Stimulated activated CD4-positive, alpha-beta T cell treated with anti-CD3 and anti-CD28 coated beads, Interleukin-12 subunit alpha, Interleukin-12 subunit beta, amount 100 ng/mL, for 24 hours (primary cell): ENCODE data around the gene ZBTB46.

Source experiments
- DNase-seq, 2 experiments: peaks; one replicate each; pipeline ENCODE4 v3.0.0-alpha.2; 2020; ENCODE audit warnings: low read depth in 2 of 2

ZBTB46 gene

DNA sequence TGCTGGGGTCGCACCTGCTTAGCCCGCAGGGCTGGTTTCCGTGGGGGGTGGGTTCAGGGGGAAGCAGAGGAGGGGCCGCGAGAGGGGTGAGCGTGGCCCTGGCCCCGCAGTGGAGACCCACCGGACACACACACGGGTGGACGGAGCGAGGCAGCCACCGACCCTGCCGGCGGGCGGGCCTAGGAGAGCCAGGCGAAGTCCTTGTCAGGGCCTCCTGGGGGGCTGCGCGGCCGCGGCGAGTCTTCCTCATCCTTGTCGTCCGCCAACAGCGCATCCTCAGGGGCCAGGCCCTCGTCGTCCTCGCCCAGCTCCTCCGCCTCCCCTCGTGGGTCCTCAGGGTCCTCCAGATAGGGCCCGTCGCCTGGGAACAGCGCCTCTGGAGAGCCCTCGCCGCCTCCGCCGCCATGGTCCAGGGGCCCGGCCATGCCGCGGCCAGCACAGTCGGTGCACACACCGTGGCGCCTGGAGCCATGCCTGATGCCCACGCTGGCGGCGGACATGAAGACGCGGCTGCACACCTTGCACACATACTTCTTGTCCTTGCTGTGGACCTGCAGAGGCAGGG, 84.2 kb downstream of the ZBTB46 start:
- DNase-seq, result no peak

DNA sequence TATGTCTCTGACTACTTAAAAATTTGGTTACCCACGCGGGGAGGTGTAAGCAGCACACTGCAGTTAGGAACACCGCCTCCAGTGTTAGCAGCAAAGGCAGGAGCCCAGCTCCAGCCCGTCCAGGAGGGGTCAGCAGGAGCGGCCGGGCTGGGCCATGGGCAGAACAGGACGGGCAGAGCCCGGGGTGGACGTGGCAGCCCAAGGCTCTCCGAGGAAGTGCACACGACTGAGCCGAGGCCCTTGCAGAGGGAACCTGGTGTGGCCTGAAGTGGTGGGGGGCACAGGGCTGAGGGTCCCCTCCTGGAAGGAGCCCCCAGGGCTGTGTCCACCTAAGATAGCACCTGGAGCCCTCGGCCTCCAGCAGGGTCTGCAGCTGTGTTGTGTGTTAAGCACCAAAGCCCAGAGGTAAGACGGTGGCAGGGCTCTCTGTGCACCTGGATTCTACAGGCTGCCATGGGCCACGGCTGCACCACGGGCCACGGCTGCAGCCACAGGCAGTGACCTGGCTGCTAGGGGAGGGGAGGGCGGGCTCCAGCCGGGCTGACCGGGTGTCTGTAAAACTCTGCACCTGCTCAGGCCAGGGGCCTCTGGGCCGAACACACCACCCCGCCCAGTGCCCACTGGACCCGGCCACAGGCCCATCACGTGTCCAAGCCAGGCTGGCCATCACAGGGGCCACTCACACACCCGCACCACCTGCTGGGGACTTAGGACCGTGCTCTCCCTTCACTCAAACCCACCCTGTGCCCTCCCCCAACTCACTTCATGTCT, 84.9 kb downstream of the ZBTB46 start:
- no peak for DNase-seq

DNA sequence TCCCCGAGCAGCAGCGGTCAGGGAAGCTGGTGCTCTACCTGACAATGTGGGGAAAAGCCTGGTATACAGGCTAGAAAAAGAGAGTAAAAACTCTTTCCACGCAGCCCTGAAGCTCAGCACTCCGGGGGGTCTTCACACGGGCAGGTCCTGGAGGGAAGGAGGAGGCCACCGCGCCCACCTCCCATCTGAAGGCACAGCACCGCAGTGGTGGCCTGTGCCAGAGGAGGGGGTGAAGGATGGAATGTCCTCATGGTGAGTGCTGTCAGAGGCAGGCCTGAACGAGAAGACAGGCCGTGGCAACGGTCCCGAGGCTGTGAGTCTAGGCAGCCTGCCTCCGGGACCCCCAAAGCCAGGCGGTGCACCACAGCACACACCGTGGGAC, 85.6 kb downstream of the ZBTB46 start:
- no peak for DNase-seq

DNA sequence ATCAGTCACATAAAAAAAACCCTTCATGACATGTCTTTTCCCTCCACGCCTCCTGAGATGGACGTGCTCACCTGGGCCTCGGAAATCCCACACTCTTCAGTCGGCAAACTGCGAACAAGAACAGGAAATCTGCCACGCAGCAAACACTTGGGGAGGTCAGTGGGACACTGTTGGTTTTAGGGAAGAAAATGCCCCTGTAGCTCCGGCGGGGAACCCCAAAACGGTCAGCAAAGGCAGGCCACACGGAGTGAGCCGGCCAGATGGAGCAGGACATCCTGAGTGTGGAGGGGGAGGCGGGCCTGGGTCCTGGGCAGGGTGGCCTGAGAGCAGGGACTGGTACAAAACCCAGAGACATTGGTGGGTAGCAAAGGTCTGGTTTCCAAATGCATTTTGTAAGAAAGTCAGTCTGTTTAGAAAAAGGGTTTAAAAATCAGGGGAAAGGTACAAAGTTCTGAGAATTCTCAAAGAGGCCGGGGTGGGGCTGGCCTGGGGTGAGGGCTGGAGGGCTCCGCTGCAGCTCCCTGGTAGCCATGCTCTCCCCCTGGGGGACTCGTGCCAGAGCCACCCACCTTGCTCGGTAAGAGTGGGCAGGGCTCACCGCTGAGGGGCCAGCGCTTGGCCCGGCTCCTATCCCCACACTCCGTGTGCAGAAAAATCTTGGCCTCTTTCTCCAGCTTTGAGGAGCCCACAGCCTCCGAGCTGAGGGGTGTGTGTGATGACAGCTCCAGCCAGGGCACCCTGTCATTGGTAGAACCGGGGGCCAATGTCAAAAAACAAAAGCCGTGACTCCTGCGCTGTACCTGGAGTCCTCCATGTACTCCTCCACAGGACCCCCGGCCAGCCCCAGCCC, 86.3 kb downstream of the ZBTB46 start:
- DNase-seq, result no peak

DNA sequence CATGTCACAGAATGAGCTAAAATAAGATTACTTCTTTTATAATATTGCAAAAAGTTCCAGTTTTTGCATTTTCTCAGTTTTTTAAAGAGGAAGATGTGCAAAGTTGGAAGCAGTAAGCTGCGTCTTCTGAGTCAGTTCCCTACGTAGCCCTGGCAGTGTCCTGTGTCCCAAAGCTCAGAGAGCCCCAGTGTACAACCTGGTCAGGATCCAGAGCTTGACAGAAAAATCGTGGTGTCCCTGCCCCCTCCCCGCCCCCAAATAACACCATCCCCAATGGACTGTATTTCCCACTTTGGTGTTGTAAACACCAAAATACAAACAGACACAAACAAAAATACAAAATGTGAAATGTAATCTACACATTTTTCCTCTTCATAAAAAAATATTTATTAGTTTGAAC, 86.9 kb downstream of the ZBTB46 start:
- DNase-seq, result no peak

DNA sequence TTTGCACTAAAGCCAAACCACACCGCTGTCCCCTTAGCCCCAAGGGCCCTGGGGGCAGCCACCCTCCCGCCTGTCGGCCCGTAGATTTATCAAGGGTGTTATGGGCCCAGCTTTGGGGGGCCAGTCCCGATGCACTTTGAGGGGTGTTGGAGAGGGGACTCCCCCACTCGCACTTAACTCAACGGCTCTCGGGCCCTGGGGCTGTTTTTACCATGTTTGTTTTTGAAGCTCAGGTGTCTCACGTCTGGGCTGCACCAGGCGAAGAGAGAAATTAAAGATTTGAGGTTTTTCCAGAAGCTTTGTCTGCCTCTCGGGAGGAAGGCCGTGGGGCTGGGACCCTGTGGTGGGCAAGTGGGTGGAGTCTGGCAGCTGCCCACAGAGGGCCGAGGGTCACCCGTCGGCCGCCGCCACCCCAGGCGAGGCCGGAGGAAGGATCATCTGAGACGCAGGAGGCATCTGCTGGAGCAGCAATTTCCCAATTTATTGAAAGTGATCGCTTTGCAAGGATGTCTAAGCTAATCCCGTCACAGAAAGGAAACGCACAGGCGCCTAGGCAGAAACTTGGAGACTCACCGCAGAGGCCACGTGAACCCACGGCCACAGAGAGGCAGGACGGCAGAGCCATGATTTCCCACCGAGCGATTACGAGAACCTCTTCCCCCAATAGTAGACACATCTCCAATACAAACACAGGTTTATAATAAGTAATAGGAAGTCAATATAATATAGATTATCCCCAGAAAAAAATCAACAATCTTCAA, 87.7 kb downstream of the ZBTB46 start:
- no peak for DNase-seq

DNA sequence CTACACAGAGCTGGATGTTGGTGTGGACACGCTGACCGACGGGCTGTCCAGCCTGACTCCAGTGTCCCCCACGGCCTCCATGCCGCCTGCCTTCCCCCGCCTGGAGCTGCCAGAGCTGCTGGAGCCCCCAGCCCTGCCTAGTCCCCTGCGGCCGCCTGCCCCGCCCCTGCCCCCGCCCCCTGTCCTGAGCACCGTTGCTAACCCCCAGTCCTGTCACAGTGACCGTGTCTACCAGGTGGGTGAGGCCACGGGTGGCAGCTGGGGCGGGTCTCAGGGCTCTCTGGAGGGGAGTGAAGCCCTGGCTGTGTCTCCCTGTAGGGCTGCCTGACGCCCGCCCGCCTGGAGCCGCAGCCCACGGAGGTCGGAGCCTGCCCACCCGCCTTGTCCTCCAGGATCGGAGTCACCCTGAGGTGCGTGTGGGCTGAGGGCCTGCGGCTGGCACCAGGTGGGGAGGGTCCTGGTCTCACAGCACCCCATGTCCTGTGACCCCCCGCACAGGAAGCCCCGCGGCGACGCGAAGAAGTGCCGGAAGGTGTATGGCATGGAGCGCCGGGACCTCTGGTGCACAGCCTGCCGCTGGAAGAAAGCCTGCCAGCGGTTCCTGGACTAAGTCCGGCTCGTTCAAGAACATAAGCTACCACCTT, 88.6 kb downstream of the ZBTB46 start:
- no peak for DNase-seq

DNA sequence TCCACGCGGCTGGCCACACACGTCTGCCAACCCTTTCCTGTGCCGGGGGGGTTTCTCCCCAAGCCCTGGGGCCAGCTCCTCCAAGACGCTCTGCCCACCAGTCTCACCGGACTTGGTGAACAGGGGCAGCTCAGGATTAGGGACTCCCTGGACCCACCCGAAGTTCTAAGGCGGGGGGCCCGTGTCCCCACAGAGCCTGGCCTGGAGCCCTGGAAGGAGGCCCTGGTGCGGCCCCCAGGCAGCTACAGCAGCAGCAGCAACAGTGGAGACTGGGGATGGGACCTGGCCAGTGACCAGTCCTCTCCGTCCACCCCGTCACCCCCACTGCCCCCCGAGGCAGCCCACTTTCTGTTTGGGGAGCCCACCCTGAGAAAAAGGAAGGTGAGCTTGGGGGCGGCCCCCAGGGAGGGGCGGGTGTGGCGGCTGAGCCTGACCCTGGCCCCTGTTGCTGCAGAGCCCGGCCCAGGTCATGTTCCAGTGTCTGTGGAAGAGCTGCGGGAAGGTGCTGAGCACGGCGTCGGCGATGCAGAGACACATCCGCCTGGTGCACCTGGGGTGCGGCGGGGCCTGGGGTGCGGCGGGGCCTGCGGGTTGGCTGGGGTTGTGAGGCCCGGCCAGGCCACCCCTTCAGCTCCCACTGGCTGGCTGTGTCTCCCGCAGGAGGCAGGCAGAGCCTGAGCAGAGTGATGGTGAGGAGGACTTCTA, 89.2 kb downstream of the ZBTB46 start:
- DNase-seq, result no peak

DNA sequence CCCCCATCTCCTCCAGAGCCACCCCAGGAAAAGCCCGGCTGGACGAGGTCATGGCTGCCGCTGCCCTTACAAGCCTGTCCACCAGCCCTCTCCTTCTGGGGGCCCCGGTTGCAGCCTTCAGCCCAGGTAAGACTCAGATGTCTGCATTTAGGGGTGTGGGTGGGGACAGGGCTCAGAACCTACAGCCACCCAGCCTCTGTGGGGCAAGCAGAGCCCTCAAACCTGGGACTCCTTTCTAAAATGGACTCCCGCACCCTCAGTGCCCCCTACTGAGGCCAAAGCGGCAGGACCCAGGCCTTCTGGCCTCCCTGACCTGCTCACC, 89.7 kb downstream of the ZBTB46 start:
- DNase-seq, result no peak

DNA sequence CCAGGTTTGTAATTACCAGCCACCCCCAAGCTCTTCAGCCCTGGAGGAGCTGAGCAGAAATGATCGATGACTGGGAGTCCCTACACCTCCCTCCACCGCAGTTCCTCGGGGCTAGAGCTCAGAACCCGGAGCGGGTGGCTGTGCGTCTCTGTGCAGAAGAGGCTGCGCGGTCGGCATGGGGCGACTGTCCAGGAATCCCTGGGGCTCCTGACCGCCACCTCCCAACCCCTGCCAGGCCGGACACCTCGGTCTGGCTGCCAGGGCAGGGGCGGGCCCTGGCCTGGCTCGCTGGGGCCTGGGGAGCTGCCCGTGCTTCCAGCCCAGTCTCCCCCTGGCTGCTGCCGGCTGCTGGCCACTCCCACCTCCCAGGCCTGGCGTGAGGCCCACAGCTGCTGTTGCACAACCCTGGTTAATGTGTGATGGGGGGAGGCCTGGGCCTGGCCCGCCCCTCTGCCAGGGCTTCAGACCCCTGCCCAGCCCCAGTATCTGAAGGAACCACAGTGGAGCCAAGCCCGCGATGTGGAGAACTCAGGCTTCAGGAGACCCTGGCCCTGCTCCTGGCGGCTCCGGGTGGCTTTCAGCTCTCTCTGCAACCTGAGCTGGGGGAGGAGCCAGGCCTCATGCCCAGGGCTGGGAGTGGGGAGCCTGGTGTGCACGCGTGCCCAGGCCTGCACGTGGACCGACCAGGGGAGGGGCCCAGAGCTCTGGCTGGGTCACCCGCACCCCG, 90.3 kb downstream of the ZBTB46 start:
- DNase-seq, result no peak

DNA sequence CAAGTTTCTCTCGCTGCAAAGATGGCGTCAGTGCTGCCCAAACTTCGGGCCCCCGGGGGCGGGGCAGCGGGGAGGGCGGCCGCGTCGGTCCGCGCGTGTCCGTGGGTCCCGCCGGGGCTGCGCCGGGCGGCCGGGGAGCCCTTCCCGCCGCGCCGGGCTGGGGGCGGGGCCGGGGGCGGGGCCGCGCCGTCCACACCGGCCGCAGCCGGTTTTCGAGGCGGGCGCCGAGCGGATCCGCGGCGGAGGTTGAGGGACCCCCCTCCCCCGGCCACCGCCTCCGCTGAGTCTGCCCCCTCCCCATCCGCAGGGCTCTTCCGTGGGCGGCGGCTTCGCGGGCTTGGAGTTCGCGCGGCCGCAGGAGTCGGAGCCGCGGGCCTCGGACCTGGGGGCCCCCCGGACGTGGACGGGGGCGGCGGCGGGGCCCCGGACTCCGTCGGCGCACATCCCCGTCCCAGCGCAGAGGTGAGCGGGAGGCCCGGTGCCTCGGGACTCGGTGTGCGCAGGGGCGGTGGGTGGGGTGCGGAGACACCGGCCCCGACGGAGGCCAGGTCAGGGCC, 90.9 kb downstream of the ZBTB46 start:
- no peak for DNase-seq

DNA sequence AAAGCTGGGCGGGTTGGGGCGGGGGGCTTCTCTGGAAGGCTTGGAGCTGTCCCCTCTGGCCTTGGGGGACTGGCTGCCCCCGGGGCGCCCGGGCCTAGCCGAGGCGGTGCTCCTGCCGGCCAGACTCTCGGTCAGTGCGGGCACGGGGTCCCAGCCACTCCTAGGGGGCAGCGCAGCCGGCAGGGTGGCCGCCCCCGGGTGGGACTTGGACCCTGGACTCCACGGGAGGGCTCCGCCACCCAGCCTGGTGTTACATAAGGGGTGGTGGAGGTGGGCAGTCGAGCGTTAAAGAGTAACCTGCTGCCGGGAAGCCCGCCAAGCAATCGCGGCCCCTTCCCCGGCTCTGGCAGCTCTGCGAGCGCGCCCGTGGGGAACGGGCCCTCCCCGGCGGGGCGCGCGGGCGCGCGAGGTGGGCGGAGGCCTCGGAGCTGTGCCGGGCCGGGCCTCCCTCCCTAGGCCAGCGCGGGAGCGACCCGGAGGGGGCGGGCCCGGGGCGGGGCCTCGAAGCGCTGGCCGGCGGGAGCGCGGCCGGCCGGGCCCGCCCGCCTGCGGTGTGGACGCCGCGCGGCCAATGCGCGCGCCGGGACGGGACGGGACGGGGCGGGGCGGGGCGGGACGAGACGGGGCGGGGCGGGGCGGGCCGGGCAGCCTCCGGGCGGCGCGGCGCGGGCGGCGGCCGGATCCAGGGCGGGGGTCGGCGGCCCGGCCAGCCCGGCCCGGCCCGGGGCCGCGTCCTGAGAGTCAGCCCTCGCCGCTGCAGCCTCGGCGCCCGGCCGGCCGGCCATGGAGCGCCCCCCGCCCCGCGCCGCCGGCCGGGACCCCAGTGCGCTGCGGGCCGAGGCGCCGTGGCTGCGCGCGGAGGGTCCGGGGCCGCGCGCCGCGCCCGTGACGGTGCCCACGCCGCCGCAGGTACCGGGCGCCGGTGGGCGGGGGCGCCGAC, 91.7 kb downstream of the ZBTB46 start, which contains the start of gene SLC2A4RG:
Gene SLC2A4RG (plus strand): TSS at position 647 of the 940 bp plus-strand sequence. CDS start 137 bp downstream, at position 784.
- peak in 1 of 2 experiments; percentile 56 for DNase-seq

DNA sequence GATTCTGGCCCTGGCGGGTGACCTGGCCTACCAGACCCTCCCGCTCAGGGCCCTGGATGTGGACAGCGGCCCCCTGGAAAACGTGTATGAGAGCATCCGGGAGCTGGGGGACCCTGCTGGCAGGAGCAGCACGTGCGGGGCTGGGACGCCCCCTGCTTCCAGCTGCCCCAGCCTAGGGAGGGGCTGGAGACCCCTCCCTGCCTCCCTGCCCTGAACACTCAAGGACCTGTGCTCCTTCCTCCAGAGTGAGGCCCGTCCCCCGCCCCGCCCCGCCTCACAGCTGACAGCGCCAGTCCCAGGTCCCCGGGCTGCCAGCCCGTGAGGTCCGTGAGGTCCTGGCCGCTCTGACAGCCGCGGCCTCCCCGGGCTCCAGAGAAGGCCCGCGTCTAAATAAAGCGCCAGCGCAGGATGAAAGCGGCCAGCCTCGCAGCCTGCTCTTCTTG, 92.4 kb downstream of the ZBTB46 start:
- no peak for DNase-seq

DNA sequence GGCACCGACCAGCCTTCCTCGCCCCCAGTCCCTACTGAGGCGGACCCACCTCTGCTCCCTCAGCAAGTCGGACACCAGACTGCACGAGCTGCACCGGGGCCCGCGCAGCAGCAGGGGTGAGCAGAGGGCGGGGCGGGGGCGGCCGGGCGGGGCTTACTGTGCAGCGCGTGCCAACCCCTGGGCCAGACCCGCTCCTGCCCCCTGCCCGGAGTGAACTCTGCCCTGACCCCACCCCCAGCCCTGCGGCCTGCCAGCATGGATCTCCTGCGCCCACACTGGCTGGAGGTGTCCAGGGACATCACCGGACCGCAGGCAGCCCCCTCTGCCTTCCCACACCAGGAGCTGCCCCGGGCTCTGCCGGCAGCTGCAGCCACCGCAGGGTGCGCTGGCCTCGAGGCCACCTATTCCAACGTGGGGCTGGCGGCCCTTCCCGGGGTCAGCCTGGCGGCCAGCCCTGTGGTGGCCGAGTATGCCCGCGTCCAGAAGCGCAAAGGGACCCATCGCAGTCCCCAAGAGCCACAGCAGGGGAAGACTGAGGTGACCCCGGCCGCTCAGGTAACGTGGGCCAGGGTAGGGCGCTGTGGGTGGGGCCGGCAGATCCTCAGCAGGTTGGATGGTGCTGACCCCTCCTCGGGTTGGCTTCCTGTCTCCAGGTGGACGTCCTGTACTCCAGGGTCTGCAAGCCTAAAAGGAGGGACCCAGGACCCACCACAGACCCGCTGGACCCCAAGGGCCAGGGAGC, 92.9 kb downstream of the ZBTB46 start:
- no peak for DNase-seq

DNA sequence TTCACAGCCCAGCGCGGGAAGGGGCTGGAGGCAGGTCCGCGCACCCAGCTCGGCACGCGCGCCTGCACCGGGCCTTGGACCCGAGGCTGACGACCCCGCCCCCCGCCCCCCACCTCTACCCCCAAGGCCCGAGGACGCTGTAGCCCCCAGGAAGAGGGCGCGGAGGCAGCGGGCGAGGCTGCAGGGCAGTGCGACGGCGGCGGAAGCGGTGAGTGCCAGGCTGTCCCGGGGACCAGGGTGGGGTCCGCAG, 93.4 kb downstream of the ZBTB46 start:
- no peak for DNase-seq

DNA sequence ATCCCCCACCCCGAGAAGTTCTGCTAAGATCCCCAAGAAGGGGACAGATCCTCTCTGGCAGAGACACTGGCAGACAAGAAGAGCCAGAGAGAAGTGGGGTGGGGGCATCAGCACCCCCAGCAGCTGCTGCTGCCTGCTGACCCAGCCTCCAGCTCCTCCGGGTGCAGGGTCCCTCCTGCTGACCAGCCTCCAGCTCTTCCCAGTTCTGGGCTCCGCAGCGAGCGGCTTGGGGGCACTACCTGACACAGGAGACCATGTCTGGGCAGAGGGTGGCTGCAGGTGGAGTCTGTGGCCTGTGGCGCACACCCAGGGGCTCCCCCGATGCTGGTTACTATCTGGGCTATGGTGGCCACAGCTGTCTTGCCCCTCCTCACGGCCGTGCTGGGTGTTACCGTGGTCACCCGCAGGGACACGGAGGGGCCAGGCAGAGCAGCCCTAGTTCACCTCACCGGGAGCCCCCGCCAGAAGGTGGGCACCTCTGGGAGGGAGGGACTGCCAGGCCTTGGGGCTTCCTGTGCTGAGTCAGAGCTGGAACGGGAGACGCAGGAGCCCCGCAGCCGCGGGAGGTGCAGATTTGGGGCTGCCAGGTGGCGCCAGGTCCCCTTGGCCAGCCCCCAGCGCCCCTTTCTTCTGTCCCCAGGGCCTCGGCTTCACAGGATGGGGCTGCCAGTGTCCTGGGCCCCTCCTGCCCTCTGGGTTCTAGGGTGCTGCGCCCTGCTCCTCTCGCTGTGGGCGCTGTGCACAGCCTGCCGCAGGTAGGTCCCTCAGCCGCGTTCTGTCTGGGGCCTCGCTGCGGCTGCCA, 94.0 kb downstream of the ZBTB46 start:
- DNase-seq, result no peak
